WTC11 (cell line): ENCODE results near the gene EFS. TPM values are rescaled to one million over a fixed set of nuclear protein-coding genes. Genes with fewer than 3 reads are reported as not detected.

ENCODE experiments used
- ATAC-seq: fragments of 200-7000 bp; cut with Tn5 transposase; 2 replicates; pipeline ENCODE4 v1.10.0; 2021; ENCODE audit warnings: mild to moderate bottlenecking, moderate library complexity
- CTCF ChIA-PET: fragments of 300-600 bp; sonication (Branson Sonifier 250); formaldehyde crosslinking; loops from one replicate; lab custom pipeline; 2021; ENCODE audit warnings: antibody characterized with exemption; lab: Charles Lee
- POLR2A ChIA-PET: fragments of 350-600 bp; sonication (Branson Sonifier 250); formaldehyde crosslinking; loops from one replicate; lab custom pipeline; 2021; ENCODE audit warnings: antibody characterized with exemption; lab: Charles Lee
- DNase-seq: peaks from one replicate; pipeline ENCODE4 v3.0.0; 2021; ENCODE audit warnings: low spot score
- H3K27ac Mint-ChIP-seq: 2 replicates; pipeline ENCODE4 v1.8.0; 2021; ENCODE audit warnings: mixed read lengths
- H3K27me3 Mint-ChIP-seq: 2 replicates; pipeline ENCODE4 v1.8.0; 2021; ENCODE audit warnings: low read depth, mild to moderate bottlenecking, moderate library complexity, mixed read lengths
- H3K36me3 Mint-ChIP-seq: 2 replicates; pipeline ENCODE4 v1.8.0; 2021; ENCODE audit warnings: mixed read lengths
- H3K4me1 Mint-ChIP-seq: 2 replicates; pipeline ENCODE4 v1.8.0; 2022; ENCODE audit warnings: mixed read lengths
- H3K4me3 Mint-ChIP-seq: 2 replicates; pipeline ENCODE4 v1.8.0; 2021; ENCODE audit warnings: mild to moderate bottlenecking, moderate library complexity, mixed read lengths
- H3K9me3 Mint-ChIP-seq: 2 replicates; pipeline ENCODE4 v1.8.0; 2021; ENCODE audit warnings: mixed read lengths
- ETV6 ChIP-seq: sonication (generic); formaldehyde crosslinking; IDR thresholded peaks from 2 replicates; pipeline ENCODE4 v1.8.1; 2022; ENCODE audit warnings: mild to moderate bottlenecking, missing genetic modification reagents
- FOXP1 ChIP-seq: sonication (generic); formaldehyde crosslinking; IDR thresholded peaks from 2 replicates; pipeline ENCODE4 v1.8.0; 2022; ENCODE audit warnings: missing genetic modification reagents, mild to moderate bottlenecking, moderate library complexity, borderline replicate concordance
- GRHL2 ChIP-seq: fragments of 250-450 bp; sonication (Bioruptor Pico); IDR thresholded peaks from 2 replicates; pipeline ENCODE4 v1.8.0; 2022; ENCODE audit warnings: mild to moderate bottlenecking, moderate library complexity; ENCODE audit not compliant: insufficient replicate concordance, severe bottlenecking
- JUN ChIP-seq: sonication (generic); formaldehyde crosslinking; IDR thresholded peaks from 2 replicates; pipeline ENCODE4 v1.8.0; 2023; ENCODE audit warnings: mild to moderate bottlenecking, missing genetic modification reagents
- NFYB ChIP-seq: sonication (generic); formaldehyde crosslinking; conservative IDR thresholded peaks from 2 replicates; pipeline ENCODE4 v1.8.0; 2022; ENCODE audit warnings: low read depth, missing genetic modification reagents
- NR3C1 ChIP-seq: sonication (generic); formaldehyde crosslinking; conservative IDR thresholded peaks from 2 replicates; pipeline ENCODE4 v1.8.1; 2023; ENCODE audit warnings: low read depth, mild to moderate bottlenecking, missing genetic modification reagents
- PRRX2 ChIP-seq: fragments of 250-450 bp; sonication (Bioruptor Pico); IDR thresholded peaks from 2 replicates; pipeline ENCODE4 v1.8.0; 2021; ENCODE audit warnings: mild to moderate bottlenecking
- RORB ChIP-seq: fragments of 250-450 bp; sonication (Bioruptor Pico); IDR thresholded peaks from 2 replicates; pipeline ENCODE4 v1.9.0; 2021; ENCODE audit warnings: mild to moderate bottlenecking
- SP1 ChIP-seq: sonication (generic); formaldehyde crosslinking; conservative IDR thresholded peaks from 2 replicates; pipeline ENCODE4 v1.8.1; 2022; ENCODE audit warnings: missing genetic modification reagents
- ZNF138 ChIP-seq: sonication (generic); formaldehyde crosslinking; conservative IDR thresholded peaks from 2 replicates; pipeline ENCODE4 v1.8.1; 2022; ENCODE audit warnings: mild to moderate bottlenecking, moderate library complexity, missing genetic modification reagents
- total RNA-seq: library from RNA; stranded (reverse); gene quantifications from 3 replicates; pipeline ENCODE4 v1.2.3, GENCODE V29; 2021
- TF ChIP-seq, protein P1 (sequence below): sonication (generic); formaldehyde crosslinking; IDR thresholded peaks from 2 replicates; pipeline ENCODE4 v1.8.1; 2023; ENCODE audit warnings: mild to moderate bottlenecking, missing genetic modification reagents, moderate library complexity
- TF ChIP-seq, protein P2 (sequence below): sonication (generic); formaldehyde crosslinking; IDR thresholded peaks from 2 replicates; pipeline ENCODE4 v1.8.0; 2022; ENCODE audit warnings: missing genetic modification reagents
- TF ChIP-seq, protein P3 (sequence below): sonication (generic); formaldehyde crosslinking; IDR thresholded peaks from 2 replicates; pipeline ENCODE4 v1.8.0; 2022; ENCODE audit warnings: mild to moderate bottlenecking, missing genetic modification reagents
- TF ChIP-seq, protein P4 (sequence below): sonication (generic); formaldehyde crosslinking; IDR thresholded peaks from 2 replicates; pipeline ENCODE4 v1.8.1; 2022; ENCODE audit warnings: mild to moderate bottlenecking, missing genetic modification reagents, moderate library complexity, borderline replicate concordance

The EFS gene
- total RNA-seq, 1 experiment from 2014 or later: 35.3 TPM

DNA sequence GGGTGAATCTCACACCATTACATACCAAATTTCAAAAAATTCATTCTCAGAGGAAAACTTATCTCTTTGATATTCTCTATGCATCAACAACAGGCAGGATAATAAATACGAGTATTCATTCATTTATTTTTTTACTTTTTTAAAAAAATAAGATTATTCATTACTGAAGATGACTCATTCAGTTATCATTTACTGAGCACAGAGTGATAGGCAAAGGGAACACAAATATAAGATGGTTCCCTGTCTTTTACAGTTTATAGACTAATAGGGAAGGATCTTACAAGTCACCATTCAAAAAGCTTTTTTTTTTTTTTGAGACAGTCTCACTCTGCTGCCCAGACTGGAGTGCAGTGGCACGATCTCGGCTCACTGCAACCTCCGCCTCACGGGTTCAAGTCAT is 48.7 kb downstream of the EFS start:
- DNase-seq (no peak), ATAC-seq (no peak)
- Mint-ChIP-seq H3K27ac (no peak overlapping the region), H3K36me3 (peaks cover 5% of the 10 kb centered on the region), H3K27me3 (no peaks in the 10 kb centered on the region), H3K9me3 (no peaks in the 10 kb centered on the region), H3K4me1 (peaks cover 13% of the 10 kb centered on the region), H3K4me3 (no peak overlapping the region)
- CTCF ChIA-PET: interaction anchor here (0.9 to 1.1 kb wide), 3 partner anchors 44 to 247 kb away, joined by 3 to 5 read pairs (median 4); no protein-coding TSS in a partner anchor
- TF ChIP-seq, protein P1, sequence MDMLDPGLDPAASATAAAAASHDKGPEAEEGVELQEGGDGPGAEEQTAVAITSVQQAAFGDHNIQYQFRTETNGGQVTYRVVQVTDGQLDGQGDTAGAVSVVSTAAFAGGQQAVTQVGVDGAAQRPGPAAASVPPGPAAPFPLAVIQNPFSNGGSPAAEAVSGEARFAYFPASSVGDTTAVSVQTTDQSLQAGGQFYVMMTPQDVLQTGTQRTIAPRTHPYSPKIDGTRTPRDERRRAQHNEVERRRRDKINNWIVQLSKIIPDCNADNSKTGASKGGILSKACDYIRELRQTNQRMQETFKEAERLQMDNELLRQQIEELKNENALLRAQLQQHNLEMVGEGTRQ (CRISPR knock-in tag): no peak
- TF ChIP-seq RORB (CRISPR knock-in tag) (no peak), NFYB (CRISPR knock-in tag) (no peak), JUN (CRISPR knock-in tag) (no peak), GRHL2 (no peak), ETV6 (CRISPR knock-in tag) (no peak), ZNF138 (CRISPR knock-in tag) (no peak), FOXP1 (CRISPR knock-in tag) (no peak), SP1 (CRISPR knock-in tag) (no peak)
- TF ChIP-seq, protein P2, sequence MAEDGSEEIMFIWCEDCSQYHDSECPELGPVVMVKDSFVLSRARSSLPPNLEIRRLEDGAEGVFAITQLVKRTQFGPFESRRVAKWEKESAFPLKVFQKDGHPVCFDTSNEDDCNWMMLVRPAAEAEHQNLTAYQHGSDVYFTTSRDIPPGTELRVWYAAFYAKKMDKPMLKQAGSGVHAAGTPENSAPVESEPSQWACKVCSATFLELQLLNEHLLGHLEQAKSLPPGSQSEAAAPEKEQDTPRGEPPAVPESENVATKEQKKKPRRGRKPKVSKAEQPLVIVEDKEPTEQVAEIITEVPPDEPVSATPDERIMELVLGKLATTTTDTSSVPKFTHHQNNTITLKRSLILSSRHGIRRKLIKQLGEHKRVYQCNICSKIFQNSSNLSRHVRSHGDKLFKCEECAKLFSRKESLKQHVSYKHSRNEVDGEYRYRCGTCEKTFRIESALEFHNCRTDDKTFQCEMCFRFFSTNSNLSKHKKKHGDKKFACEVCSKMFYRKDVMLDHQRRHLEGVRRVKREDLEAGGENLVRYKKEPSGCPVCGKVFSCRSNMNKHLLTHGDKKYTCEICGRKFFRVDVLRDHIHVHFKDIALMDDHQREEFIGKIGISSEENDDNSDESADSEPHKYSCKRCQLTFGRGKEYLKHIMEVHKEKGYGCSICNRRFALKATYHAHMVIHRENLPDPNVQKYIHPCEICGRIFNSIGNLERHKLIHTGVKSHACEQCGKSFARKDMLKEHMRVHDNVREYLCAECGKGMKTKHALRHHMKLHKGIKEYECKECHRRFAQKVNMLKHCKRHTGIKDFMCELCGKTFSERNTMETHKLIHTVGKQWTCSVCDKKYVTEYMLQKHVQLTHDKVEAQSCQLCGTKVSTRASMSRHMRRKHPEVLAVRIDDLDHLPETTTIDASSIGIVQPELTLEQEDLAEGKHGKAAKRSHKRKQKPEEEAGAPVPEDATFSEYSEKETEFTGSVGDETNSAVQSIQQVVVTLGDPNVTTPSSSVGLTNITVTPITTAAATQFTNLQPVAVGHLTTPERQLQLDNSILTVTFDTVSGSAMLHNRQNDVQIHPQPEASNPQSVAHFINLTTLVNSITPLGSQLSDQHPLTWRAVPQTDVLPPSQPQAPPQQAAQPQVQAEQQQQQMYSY (CRISPR knock-in tag): no peak
- POLR2A ChIA-PET: no interaction called here

DNA sequence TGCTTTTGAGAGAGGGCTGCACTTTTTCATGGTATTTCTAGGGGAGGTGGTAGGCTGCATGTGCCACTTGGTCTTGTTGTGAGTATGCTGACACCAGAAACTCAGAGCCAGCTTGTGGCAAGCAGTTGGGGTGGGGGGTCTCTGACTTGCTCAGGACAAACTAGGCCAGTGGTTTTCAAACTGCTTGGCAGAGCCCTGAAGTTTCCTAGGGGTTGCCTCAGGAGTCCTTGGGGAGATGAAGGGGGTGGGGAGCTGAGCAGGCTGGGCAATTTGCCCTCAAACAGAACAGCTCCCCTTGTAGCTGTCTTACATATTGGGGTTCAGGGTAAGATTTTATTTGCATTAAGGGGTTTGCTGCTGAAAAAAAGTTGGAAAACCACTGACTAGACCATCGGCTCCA is 54.4 kb downstream of the EFS start:
- H3K27me3 Mint-ChIP-seq: no peaks in the 10 kb centered on the region

More for the DNA sequence above, 54.4 kb downstream of the EFS start:
- no peak overlapping the region for H3K4me3 Mint-ChIP-seq
- ChIA-PET POLR2A (no interaction called here), CTCF (interaction anchor here (0.9 kb wide), 2 partner anchors 8 to 17 kb away, joined by 3 read pairs; partner anchors contain the start of gene PPP1R3E)
- ATAC-seq (no peak), DNase-seq (no peak)
- TF ChIP-seq SP1 (CRISPR knock-in tag) (no peak), GRHL2 (no peak), NR3C1 (CRISPR knock-in tag) (no peak), ETV6 (CRISPR knock-in tag) (no peak), PRRX2 (CRISPR knock-in tag) (no peak)
- TF ChIP-seq, protein P3, sequence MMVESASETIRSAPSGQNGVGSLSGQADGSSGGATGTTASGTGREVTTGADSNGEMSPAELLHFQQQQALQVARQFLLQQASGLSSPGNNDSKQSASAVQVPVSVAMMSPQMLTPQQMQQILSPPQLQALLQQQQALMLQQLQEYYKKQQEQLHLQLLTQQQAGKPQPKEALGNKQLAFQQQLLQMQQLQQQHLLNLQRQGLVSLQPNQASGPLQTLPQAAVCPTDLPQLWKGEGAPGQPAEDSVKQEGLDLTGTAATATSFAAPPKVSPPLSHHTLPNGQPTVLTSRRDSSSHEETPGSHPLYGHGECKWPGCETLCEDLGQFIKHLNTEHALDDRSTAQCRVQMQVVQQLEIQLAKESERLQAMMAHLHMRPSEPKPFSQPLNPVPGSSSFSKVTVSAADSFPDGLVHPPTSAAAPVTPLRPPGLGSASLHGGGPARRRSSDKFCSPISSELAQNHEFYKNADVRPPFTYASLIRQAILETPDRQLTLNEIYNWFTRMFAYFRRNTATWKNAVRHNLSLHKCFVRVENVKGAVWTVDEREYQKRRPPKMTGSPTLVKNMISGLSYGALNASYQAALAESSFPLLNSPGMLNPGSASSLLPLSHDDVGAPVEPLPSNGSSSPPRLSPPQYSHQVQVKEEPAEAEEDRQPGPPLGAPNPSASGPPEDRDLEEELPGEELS (CRISPR knock-in tag): no peak
- TF ChIP-seq, protein P4, sequence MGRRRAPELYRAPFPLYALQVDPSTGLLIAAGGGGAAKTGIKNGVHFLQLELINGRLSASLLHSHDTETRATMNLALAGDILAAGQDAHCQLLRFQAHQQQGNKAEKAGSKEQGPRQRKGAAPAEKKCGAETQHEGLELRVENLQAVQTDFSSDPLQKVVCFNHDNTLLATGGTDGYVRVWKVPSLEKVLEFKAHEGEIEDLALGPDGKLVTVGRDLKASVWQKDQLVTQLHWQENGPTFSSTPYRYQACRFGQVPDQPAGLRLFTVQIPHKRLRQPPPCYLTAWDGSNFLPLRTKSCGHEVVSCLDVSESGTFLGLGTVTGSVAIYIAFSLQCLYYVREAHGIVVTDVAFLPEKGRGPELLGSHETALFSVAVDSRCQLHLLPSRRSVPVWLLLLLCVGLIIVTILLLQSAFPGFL (CRISPR knock-in tag): no peak
- H3K36me3 Mint-ChIP-seq: peaks cover 6% of the 10 kb centered on the region
- no peak overlapping the region for H3K27ac Mint-ChIP-seq
- H3K9me3 Mint-ChIP-seq: no peaks in the 10 kb centered on the region
- peaks cover 17% of the 10 kb centered on the region for H3K4me1 Mint-ChIP-seq
